SKM-1 (cell line): ENCODE results near the gene ATPAF1.
A peak's percentile ranks its signal among the peaks of the same experiment; 100 is the strongest.

Experiments used
- DNase-seq: peaks from one replicate; lab custom pipeline; 2025; ENCODE audit not compliant: unreplicated experiment; lab: John Stamatoyannopoulos, UW

ATPAF1 gene

GRCh38 chr1:46594063-46594462 is 74.1 kb downstream of the ATPAF1 start:
- DNase-seq, result no peak

DNA sequence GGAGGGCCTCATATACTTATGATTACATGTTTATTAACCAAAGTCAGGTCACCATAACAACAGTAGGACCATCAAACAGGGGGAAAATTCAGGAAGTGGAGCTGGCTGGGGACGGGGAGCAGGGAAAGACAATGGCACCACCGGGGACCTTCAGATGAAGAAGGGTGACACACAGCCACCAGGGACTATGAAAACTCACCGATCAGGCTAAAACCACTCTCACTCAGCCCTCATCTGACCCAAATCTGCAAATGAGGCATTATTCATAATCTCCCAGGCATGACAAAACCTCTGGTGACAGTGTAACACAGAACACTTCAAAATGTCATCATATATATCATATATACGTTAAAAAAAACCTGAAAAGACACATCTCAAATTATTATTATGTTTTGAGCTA is 75.3 kb downstream of the ATPAF1 start:
- DNase-seq, result no peak

DNA sequence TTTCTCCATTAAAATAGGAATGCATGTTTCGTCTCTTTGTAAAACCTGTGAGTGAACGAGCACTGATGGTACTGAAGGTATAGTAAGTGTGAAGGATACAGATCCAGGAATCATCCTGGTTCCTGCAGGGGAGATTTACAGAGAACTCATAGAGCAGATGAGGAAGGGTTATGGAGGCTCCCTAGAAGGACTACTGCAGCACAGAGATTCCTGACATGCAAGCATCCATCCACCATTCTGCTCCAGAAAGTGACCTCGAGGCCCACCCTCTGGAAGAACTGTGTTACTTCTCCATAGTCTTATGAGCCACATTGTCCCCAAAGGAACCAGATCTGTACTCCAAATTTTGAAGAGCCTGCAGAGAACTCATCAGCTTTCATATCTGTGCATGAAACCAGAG is 78.6 kb downstream of the ATPAF1 start:
- DNase-seq, result no peak

DNA sequence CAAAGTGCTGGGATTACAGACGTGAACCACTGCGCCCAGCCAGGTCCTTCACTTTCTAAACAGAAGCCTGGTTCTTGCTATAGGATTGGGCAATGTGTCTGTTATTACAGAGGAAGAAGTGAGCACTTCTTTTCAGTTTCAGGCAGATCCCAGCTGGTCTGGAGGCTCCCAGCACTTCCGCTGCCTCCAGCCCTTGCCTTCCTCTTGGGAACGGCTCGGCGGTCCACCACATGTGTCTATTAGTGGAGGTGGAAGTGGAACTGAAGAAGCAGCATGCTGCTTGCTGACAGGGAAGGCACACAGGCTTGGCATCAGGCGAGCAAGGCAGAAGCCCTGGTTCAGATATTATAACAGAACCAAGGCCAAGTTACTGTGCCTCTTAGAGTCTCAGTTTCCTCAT is 81.1 kb downstream of the ATPAF1 start:
- DNase-seq, result peak; percentile 77

GRCh38 chr1:46585312-46585938 is 82.7 kb downstream of the ATPAF1 start:
- no peak for DNase-seq

DNA sequence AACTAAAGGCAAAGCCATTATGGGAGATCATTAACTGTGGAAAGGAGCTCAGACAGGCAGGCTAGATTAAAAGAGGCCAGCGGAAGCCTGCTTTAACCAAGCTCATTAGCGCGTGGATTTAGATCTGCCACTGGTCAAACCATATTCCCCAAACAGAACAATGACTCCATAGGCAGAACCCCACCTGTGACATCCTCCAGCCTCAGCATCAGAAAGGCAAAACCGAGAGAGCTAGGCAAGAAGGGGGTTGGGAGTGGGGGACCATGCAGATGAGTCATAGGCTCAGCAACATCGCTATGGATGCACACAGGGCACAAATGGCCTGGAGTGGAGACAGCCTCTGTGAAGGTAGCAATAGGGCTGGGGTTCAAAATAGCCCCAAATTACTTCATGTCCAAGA is 84.7 kb downstream of the ATPAF1 start:
- no peak for DNase-seq

GRCh38 chr1:46582972-46583371 is 85.2 kb downstream of the ATPAF1 start:
- DNase-seq, result no peak
